HepG2 (cell line): Measurements from ENCODE around the gene NTRK2. TPM values are rescaled to one million over a fixed set of nuclear protein-coding genes. Genes with fewer than 3 reads are reported as not detected.

Experiments
- CEBPG ChIP-seq: IDR thresholded peaks from 2 replicates; pipeline ENCODE4 v1.6.1; 2016
- FOXO4 ChIP-seq: sonication (generic); formaldehyde crosslinking; conservative IDR thresholded peaks from 2 replicates; pipeline ENCODE4 v1.8.1; 2023; ENCODE audit warnings: missing genetic modification reagents
- HNRNPUL1 ChIP-seq: fragments of 200-400 bp; formaldehyde crosslinking; IDR thresholded peaks from 2 replicates; pipeline ENCODE4 v1.6.1; 2017; ENCODE audit warnings: low read depth, mild to moderate bottlenecking, low read length, moderate library complexity
- SNAPC5 ChIP-seq: sonication (generic); formaldehyde crosslinking; IDR thresholded peaks from 2 replicates; pipeline ENCODE4 v1.8.1; 2023; ENCODE audit warnings: mild to moderate bottlenecking, missing genetic modification reagents, borderline replicate concordance
- ZBTB10 ChIP-seq: sonication (generic); formaldehyde crosslinking; IDR thresholded peaks from 2 replicates; pipeline ENCODE4 v1.4.0; 2020; ENCODE audit warnings: missing genetic modification reagents, borderline replicate concordance
- ZHX2 ChIP-seq, 2 experiments: sonication (generic) in 1 of 2; formaldehyde crosslinking in 1 of 2; IDR thresholded peaks; 2 replicates each; pipeline versions ENCODE4 v1.6.1 to v1.9.0; 2014 to 2022; ENCODE audit warnings: antibody characterized with exemption in 1 of 2, borderline replicate concordance in 1 of 2, inconsistent platforms in 1 of 2, low read depth in 1 of 2, missing genetic modification reagents in 1 of 2
- ZNF354B ChIP-seq: sonication (generic); formaldehyde crosslinking; IDR thresholded peaks from 2 replicates; pipeline ENCODE4 v1.8.0; 2022; ENCODE audit warnings: mild to moderate bottlenecking, missing genetic modification reagents
- ZNF567 ChIP-seq: sonication (generic); formaldehyde crosslinking; IDR thresholded peaks from 2 replicates; pipeline ENCODE4 v1.8.1; 2023; ENCODE audit warnings: mild to moderate bottlenecking, missing genetic modification reagents, borderline replicate concordance
- ZNF687 ChIP-seq: sonication (generic); formaldehyde crosslinking; IDR thresholded peaks from 2 replicates; pipeline ENCODE4 v1.5.1; 2020; ENCODE audit warnings: mild to moderate bottlenecking, missing genetic modification reagents, moderate library complexity
- ZNF737 ChIP-seq: sonication (generic); formaldehyde crosslinking; IDR thresholded peaks from 2 replicates; pipeline ENCODE4 v1.5.0; 2020; ENCODE audit warnings: missing genetic modification reagents, mild to moderate bottlenecking, borderline replicate concordance
- ZNF781 ChIP-seq: sonication (generic); formaldehyde crosslinking; IDR thresholded peaks from 2 replicates; pipeline ENCODE4 v1.5.1; 2020; ENCODE audit warnings: borderline replicate concordance, mild to moderate bottlenecking, missing genetic modification reagents; ENCODE audit errors: not compliant biosample characterization
- polyA plus RNA-seq, 8 experiments: library from polyadenylated mRNA; depleted of rRNA in 3 of 8; stranded (reverse) in 7 of 8; unstranded in 1 of 8; fragments of >200 nt; fragmentation: Illumina TruSeq in 4 of 8; extraction: Trizol in 4 of 8; gene quantifications; 2 replicates each; pipeline versions ENCODE4 v1.2.1 to v1.2.3, GENCODE V29; 2011 to 2016; ENCODE audit warnings: low read depth in 4 of 8, missing spikeins in 1 of 8, mixed read lengths in 1 of 8; ENCODE audit not compliant: insufficient read depth in 1 of 8
- total RNA-seq, 5 experiments: library from RNA; depleted of rRNA; stranded (reverse); fragments of >200 nt; fragmentation: Illumina TruSeq; extraction: Trizol; gene quantifications; 2 replicates each; pipeline ENCODE4 v1.2.3, GENCODE V29; 2016; ENCODE audit warnings: low read depth in 1 of 5

The NTRK2 gene
- total and polyA plus RNA-seq, 2 of the 13 experiments (the other 11 are each of a cell fraction or from before 2014, with no cell fraction given), result not detected

DNA sequence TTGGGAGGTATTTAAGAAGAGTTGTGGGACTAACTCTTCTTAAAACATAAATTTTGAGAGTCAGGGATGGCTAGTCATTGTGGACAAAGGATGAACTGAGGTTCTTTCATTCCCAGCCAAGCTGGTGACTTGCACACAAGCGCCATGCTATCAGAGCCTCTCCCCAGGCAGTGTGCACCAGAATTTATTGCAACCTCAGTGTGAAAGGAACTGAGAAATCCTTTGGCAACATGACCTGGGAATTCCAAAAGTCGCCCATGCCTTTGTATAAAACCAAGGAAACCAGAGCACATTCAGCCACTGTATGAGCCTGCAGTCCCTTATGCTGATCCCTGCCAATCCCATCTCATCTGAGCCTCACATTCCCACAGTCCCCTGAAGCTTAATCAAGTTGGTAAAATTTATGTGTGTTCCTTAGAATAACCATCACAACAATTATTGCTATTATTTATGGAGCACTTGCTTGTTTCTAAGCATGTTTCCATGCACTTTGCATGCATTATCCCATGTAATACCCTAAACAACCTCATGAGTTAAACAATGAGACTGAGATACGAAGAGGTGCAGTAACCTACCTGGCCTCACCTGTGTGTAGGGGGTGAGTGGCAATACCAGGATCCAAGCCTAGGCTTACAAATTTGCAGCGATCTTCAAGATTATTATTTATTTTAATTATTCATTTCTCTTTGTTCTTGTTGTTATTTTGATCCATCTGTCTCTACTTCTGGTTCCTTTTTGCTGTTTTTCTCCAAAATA, 116.4 kb downstream of the NTRK2 start (continued):
- no peak for TF ChIP-seq ZHX2 (IDR thresholded peaks at IDR 0.05; ENCODE audit: low read depth)
- TF ChIP-seq ZHX2 (CRISPR knock-in tag; IDR thresholded peaks at IDR 0.05; ENCODE audit: borderline replicate concordance), result no peak
- TF ChIP-seq CEBPG, result no peak
- no peak for TF ChIP-seq ZNF687 (CRISPR knock-in tag)
- no peak for TF ChIP-seq ZNF354B
- no peak for TF ChIP-seq ZNF781 (CRISPR knock-in tag)
- no peak for TF ChIP-seq ZNF567
- no peak for TF ChIP-seq HNRNPUL1
- TF ChIP-seq ZBTB10, result no peak
- no peak for TF ChIP-seq FOXO4
- no peak for TF ChIP-seq SNAPC5 (CRISPR knock-in tag)
- TF ChIP-seq ZNF737, result no peak
